Sigmoid colon (tissue), 7 donors: ENCODE data around the gene GNPDA1. TPM values are rescaled to one million over a fixed set of nuclear protein-coding genes. Genes with fewer than 3 reads are reported as not detected.
"Not testable (repeated sequence)": the region's sequence is repeated elsewhere in the genome, so short reads cannot be mapped to it uniquely, and the experiment has no call there.

ENCODE experiments used
- DNase-seq: peaks from one replicate; pipeline ENCODE4 v3.0.0-alpha.2; 2019
- H3K27ac ChIP-seq, 4 donors: fragments of 200-600 bp; sonication (generic); one replicate each; pipeline ENCODE4 v1.5.1; 2016 to 2019; ENCODE audit warnings: mild to moderate bottlenecking in 1 of 4
- H3K27me3 ChIP-seq, 3 donors: fragments of 200-600 bp; sonication (generic); one replicate each; pipeline ENCODE4 v1.5.1; 2019; ENCODE audit warnings: mild to moderate bottlenecking in 1 of 3
- H3K36me3 ChIP-seq, 4 donors: fragments of 200-600 bp; sonication (generic); one replicate each; pipeline ENCODE4 v1.5.1; 2016 to 2019
- H3K4me1 ChIP-seq, 4 donors: fragments of 200-600 bp; sonication (generic); one replicate each; pipeline ENCODE4 v1.5.1; 2017 to 2019
- H3K4me3 ChIP-seq, 4 donors: fragments of 200-600 bp; sonication (generic); one replicate each; pipeline ENCODE4 v1.5.1; 2017 to 2019; ENCODE audit warnings: mild to moderate bottlenecking in 2 of 4, moderate library complexity in 1 of 4
- H3K9me3 ChIP-seq, 4 donors: fragments of 200-600 bp in 3 of 4; sonication (generic) in 3 of 4; one replicate each; pipeline versions ENCODE4 v1.5.1 to v1.6.1; 2013 to 2019
- CTCF ChIP-seq, 4 experiments: fragments of 450-650 bp in 3 of 4; fragments of 200-600 bp in 1 of 4; IDR thresholded peaks; one replicate each; pipeline ENCODE4 v1.5.1; 2016 to 2019; ENCODE audit warnings: antibody characterized with exemption in 4 of 4, mild to moderate bottlenecking in 3 of 4, moderate library complexity in 2 of 4
- EP300 ChIP-seq, 4 donors: sonication (generic); formaldehyde crosslinking; IDR thresholded peaks; one replicate each; pipeline ENCODE4 v1.6.1; 2017; ENCODE audit warnings: antibody characterized with exemption in 4 of 4
- POLR2A ChIP-seq, 2 donors: fragments of 450-650 bp; IDR thresholded peaks; one replicate each; pipeline ENCODE4 v1.6.1; 2016; ENCODE audit warnings: antibody characterized with exemption in 2 of 2, mild to moderate bottlenecking in 2 of 2, moderate library complexity in 2 of 2
- POLR2AphosphoS5 ChIP-seq, 4 donors: sonication (generic); formaldehyde crosslinking; IDR thresholded peaks; one replicate each; pipeline ENCODE4 v1.6.1; 2017; ENCODE audit warnings: antibody characterized with exemption in 4 of 4
- WGBS, 2 donors: extraction: QIAGEN DNeasy Blood & Tissue Kit; methylation state at CpG; one replicate each; pipeline ENCODE4 v1.1.7; 2013; 5-methylcytosine and 5-hydroxymethylcytosine counted together
- intact Hi-C: fragments of 100-400 bp; cut with DNase I; formaldehyde crosslinking; loops from one replicate; pipeline ENCODE4 v1.15.1; 2023
- polyA plus RNA-seq, 3 donors: library from polyadenylated mRNA; stranded (reverse); fragments of 200-250 nt; gene quantifications; one replicate each; pipeline ENCODE4 v1.2.3, GENCODE V29; 2013
- total RNA-seq, 4 donors: library from RNA; depleted of rRNA; stranded (reverse); fragments of >200 nt; gene quantifications; one replicate each; pipeline ENCODE4 v1.1.0, GENCODE V29; 2016
- donor health status: healthy with polysubstance abuse.
- donor health status: Bipolar disorder and iron deficiency.
- donor health status: healthy.

GNPDA1 gene
- total and polyA plus RNA-seq, 7 donors, result 18.6 to 58.1 (median 25.4) TPM

GRCh38 chr5:142040285-142040684 is 27.5 kb upstream of the GNPDA1 start:
- Histone ChIP-seq H3K4me1 (no peaks in the 10 kb centered on the region), H3K9me3 (no peaks in the 10 kb centered on the region), H3K27ac (no peak overlapping the region), H3K36me3 (no peaks in the 10 kb centered on the region), H3K4me3 (no peak overlapping the region), H3K27me3 (no peaks in the 10 kb centered on the region)
- intact Hi-C loops, result no loop called here
- TF ChIP-seq POLR2A (IDR thresholded peaks at IDR 0.05), result no peak
- WGBS, 2 donors, result 90 to 95% methylated on average over 2 of the region's 2 CpGs
- DNase-seq, result no peak

- no peak overlapping the region for H3K4me3 ChIP-seq
- H3K4me1 ChIP-seq, result no peaks in the 10 kb centered on the region
- DNase-seq, result no peak
- H3K27me3 ChIP-seq, result no peaks in the 10 kb centered on the region
- intact Hi-C loops, result no loop called here
- H3K36me3 ChIP-seq, result no peaks in the 10 kb centered on the region
- TF ChIP-seq POLR2A (IDR thresholded peaks at IDR 0.05), result no peak
- TF ChIP-seq CTCF (IDR thresholded peaks at IDR 0.05), result no peak
- TF ChIP-seq EP300 (IDR thresholded peaks at IDR 0.05), result no peak
- TF ChIP-seq POLR2AphosphoS5 (IDR thresholded peaks at IDR 0.05), result no peak
- H3K27ac ChIP-seq, result no peak overlapping the region
- WGBS, 2 donors, result 98 to 99% methylated on average over 2 of the region's 2 CpGs
- H3K9me3 ChIP-seq, result no peaks in the 10 kb centered on the region
Observed at GRCh38 chr5:142038735-142039134, 25.9 kb upstream of the GNPDA1 start.

GRCh38 chr5:142037599-142037998 is 24.8 kb upstream of the GNPDA1 start:
- DNase-seq, H3K4me1 ChIP-seq, intact Hi-C loops, H3K9me3 ChIP-seq, H3K27me3 ChIP-seq, H3K36me3 ChIP-seq, H3K27ac ChIP-seq, H3K4me3 ChIP-seq: not testable (repeated sequence)
- WGBS, 2 donors, result 70 to 87% methylated on average over 3 of the region's 3 CpGs

GRCh38 chr5:142036918-142037317 is 24.1 kb upstream of the GNPDA1 start:
- Histone ChIP-seq H3K27ac (no peak overlapping the region), H3K27me3 (no peaks in the 10 kb centered on the region), H3K4me1 (no peaks in the 10 kb centered on the region), H3K36me3 (no peaks in the 10 kb centered on the region), H3K9me3 (no peaks in the 10 kb centered on the region), H3K4me3 (no peak overlapping the region)
- intact Hi-C loops, result no loop called here
- WGBS, 2 donors, result 95% methylated on average over 13 of the region's 13 CpGs
- TF ChIP-seq CTCF (IDR thresholded peaks at IDR 0.05) (no peak), POLR2AphosphoS5 (IDR thresholded peaks at IDR 0.05) (no peak), POLR2A (IDR thresholded peaks at IDR 0.05) (no peak), EP300 (IDR thresholded peaks at IDR 0.05) (no peak)
- DNase-seq, result no peak

GRCh38 chr5:142034994-142035393 is 22.2 kb upstream of the GNPDA1 start:
- no peaks in the 10 kb centered on the region for H3K9me3 ChIP-seq
- no peak overlapping the region for H3K4me3 ChIP-seq
- no peak for DNase-seq
- H3K4me1 ChIP-seq, result no peaks in the 10 kb centered on the region
- no peaks in the 10 kb centered on the region for H3K27me3 ChIP-seq
- TF ChIP-seq POLR2AphosphoS5 (IDR thresholded peaks at IDR 0.05), result no peak
- TF ChIP-seq POLR2A (IDR thresholded peaks at IDR 0.05), result no peak
- no peak for TF ChIP-seq EP300 (IDR thresholded peaks at IDR 0.05)
- TF ChIP-seq CTCF (IDR thresholded peaks at IDR 0.05), result no peak
- intact Hi-C loops, result no loop called here
- H3K36me3 ChIP-seq, result no peaks in the 10 kb centered on the region
- no peak overlapping the region for H3K27ac ChIP-seq

- H3K4me1 ChIP-seq, H3K9me3 ChIP-seq, H3K36me3 ChIP-seq, H3K4me3 ChIP-seq, H3K27me3 ChIP-seq, DNase-seq, H3K27ac ChIP-seq, intact Hi-C loops: not testable (repeated sequence)
- 91 to 93% methylated on average over 15 of the region's 15 CpGs for WGBS, 2 donors
Observed at GRCh38 chr5:142033632-142034567, 21.1 kb upstream of the GNPDA1 start.
